GM23248 (cell line): Measurements from ENCODE around the gene FCHSD1. TPM values are rescaled to one million over a fixed set of nuclear protein-coding genes. Genes with fewer than 3 reads are reported as not detected.

ENCODE experiments used
- DNase-seq: peaks from one replicate; pipeline ENCODE4 v3.0.0-alpha.2; 2015
- H2AFZ ChIP-seq: fragments of 200-600 bp; sonication (generic); 2 replicates; pipeline ENCODE4 v1.6.1; 2016; ENCODE audit warnings: antibody characterized with exemption
- H3F3A ChIP-seq: fragments of 200-600 bp; sonication (generic); 2 replicates; pipeline ENCODE4 v1.6.1; 2016; ENCODE audit warnings: mild to moderate bottlenecking, antibody characterized with exemption, mixed run types; ENCODE audit not compliant: insufficient read depth
- H3K27ac ChIP-seq: fragments of 200-600 bp; sonication (generic); 2 replicates; pipeline ENCODE4 v1.5.1; 2016; ENCODE audit warnings: mild to moderate bottlenecking
- H3K27me3 ChIP-seq: fragments of 200-600 bp; sonication (generic); replicated peaks from 2 replicates; pipeline ENCODE4 v1.6.1; 2016; ENCODE audit warnings: mild to moderate bottlenecking; ENCODE audit not compliant: insufficient read depth
- H3K36me3 ChIP-seq: fragments of 200-600 bp; sonication (generic); 2 replicates; pipeline ENCODE4 v1.6.1; 2016; ENCODE audit warnings: low read depth, mild to moderate bottlenecking
- H3K4me1 ChIP-seq: fragments of 200-600 bp; sonication (generic); 2 replicates; pipeline ENCODE4 v1.6.1; 2016; ENCODE audit warnings: mild to moderate bottlenecking; ENCODE audit not compliant: insufficient read depth
- H3K4me2 ChIP-seq: fragments of 200-600 bp; sonication (generic); one replicate; pipeline ENCODE4 v1.6.1; 2016; ENCODE audit warnings: mild to moderate bottlenecking; ENCODE audit not compliant: unreplicated experiment
- H3K4me3 ChIP-seq: fragments of 200-600 bp; sonication (generic); 2 replicates; pipeline ENCODE4 v1.5.1; 2016; ENCODE audit warnings: mild to moderate bottlenecking
- H3K79me2 ChIP-seq: fragments of 200-600 bp; sonication (generic); 2 replicates; pipeline ENCODE4 v1.6.1; 2016; ENCODE audit warnings: mild to moderate bottlenecking; ENCODE audit not compliant: insufficient read depth
- H3K9ac ChIP-seq: fragments of 200-600 bp; sonication (generic); 2 replicates; pipeline ENCODE4 v1.6.1; 2016; ENCODE audit warnings: mild to moderate bottlenecking
- H3K9me2 ChIP-seq: fragments of 200-600 bp; sonication (generic); 2 replicates; pipeline ENCODE4 v1.6.1; 2016; ENCODE audit warnings: mixed run types, mild to moderate bottlenecking, moderate library complexity; ENCODE audit not compliant: insufficient read depth
- H3K9me3 ChIP-seq: fragments of 200-600 bp; sonication (generic); one replicate; pipeline ENCODE4 v1.6.1; 2017; ENCODE audit warnings: low read depth
- H4K20me1 ChIP-seq: fragments of 200-600 bp; sonication (generic); 2 replicates; pipeline ENCODE4 v1.6.0; 2016; ENCODE audit not compliant: insufficient read depth
- EZH2 ChIP-seq: fragments of 200-600 bp; sonication (generic); IDR thresholded peaks from 2 replicates; pipeline ENCODE4 v1.6.1; 2018; ENCODE audit warnings: antibody characterized with exemption, mild to moderate bottlenecking; ENCODE audit not compliant: insufficient read depth, poor library complexity, severe bottlenecking
- EZH2phosphoT487 ChIP-seq: fragments of 200-600 bp; sonication (generic); IDR thresholded peaks from 2 replicates; pipeline ENCODE4 v1.6.1; 2018; ENCODE audit warnings: antibody characterized with exemption, moderate library complexity, mild to moderate bottlenecking, low read depth; ENCODE audit not compliant: insufficient read depth
- WGBS, 2 experiments: methylation state at CpG; one replicate each; pipeline ENCODE4 v1.1.6; 2015 to 2017; ENCODE audit warnings: low lambda C conversion rate in 2 of 2, low coverage in 1 of 2; ENCODE audit errors: missing lambda C conversion rate in 2 of 2; 5-methylcytosine and 5-hydroxymethylcytosine counted together
- in situ Hi-C: fragments of 300-500 bp; cut with MboI; formaldehyde crosslinking; loops from 2 replicates; pipeline ENCODE4 v1.15.0; 2020
- polyA plus RNA-seq: library from polyadenylated mRNA; unstranded; fragments of >200 nt; fragmentation: Nextera tagmentation; extraction: Ambion mirVana; gene quantifications from 2 replicates; pipeline ENCODE4 v1.2.1, GENCODE V29; 2016
- total RNA-seq: library from RNA; depleted of rRNA; stranded (reverse); fragments of >200 nt; shearing (Covaris generic); gene quantifications from 2 replicates; pipeline ENCODE4 v1.2.3, GENCODE V29; 2014; rRNA removed

Gene FCHSD1
- 24.4 and 32.0 TPM in 2 replicates for total RNA-seq
- polyA plus RNA-seq = 21.8 and 23.8 TPM in 2 replicates

- TF ChIP-seq EZH2 (no peak), EZH2phosphoT487 (no peak)
- Histone ChIP-seq H3K9me3 (no peaks in the 10 kb centered on the region), H3K4me1 (peaks cover 12% of the 10 kb centered on the region), H3K27me3 (no peaks in the 10 kb centered on the region), H3K9ac (peak within 1 kb of the TSS; percentile 77), H3K79me2 (peaks cover 5% of the 10 kb centered on the region), H4K20me1 (no peaks in the 10 kb centered on the region), H3K4me3 (peak within 1 kb of the TSS; percentile 92), H3K4me2 (peak within 1 kb of the TSS; percentile 94), H3K9me2 (no peaks in the 10 kb centered on the region), H3F3A (peaks cover 8% of the 10 kb centered on the region; the same call in 1 of the 2 replicates), H2AFZ (peak within 1 kb of the TSS; percentile 85), H3K36me3 (no peaks in the 10 kb centered on the region; the same call in 1 of the 2 replicates), H3K27ac (no peak within 1 kb of the TSS)
- 4 to 8% methylated on average over 25 to 45 of the region's 50 CpGs for WGBS, 2 experiments
- in situ Hi-C loops = no loop called here
- DNase-seq = peak; percentile 90
Observed at GRCh38 chr5:141650851-141651727, at the start of gene FCHSD1. FCHSD1 (minus strand) TSS chr5:141651418; CDS start chr5:141651368, 50 bp downstream.

GRCh38 chr5:141697586-141697985, 46.4 kb upstream of the FCHSD1 start:
- H3K9me2 ChIP-seq = no peaks in the 10 kb centered on the region
- H3F3A ChIP-seq = peaks cover 8% of the 10 kb centered on the region; the same call in 1 of the 2 replicates
- H4K20me1 ChIP-seq = no peaks in the 10 kb centered on the region
- DNase-seq = no peak
- 80 to 93% methylated on average over 3 of the region's 3 CpGs for WGBS, 2 experiments
- no peak overlapping the region for H3K4me3 ChIP-seq
- H3K4me2 ChIP-seq = no peak overlapping the region
- peaks cover 46% of the 10 kb centered on the region for H3K27me3 ChIP-seq
- no peak overlapping the region for H3K27ac ChIP-seq
- no peaks in the 10 kb centered on the region for H3K9me3 ChIP-seq
- TF ChIP-seq EZH2 = no peak
- no peak for TF ChIP-seq EZH2phosphoT487
- H3K4me1 ChIP-seq = peaks cover 17% of the 10 kb centered on the region
- no peak overlapping the region for H3K9ac ChIP-seq
- no peaks in the 10 kb centered on the region for H3K79me2 ChIP-seq
- H2AFZ ChIP-seq = no peak overlapping the region
- no peaks in the 10 kb centered on the region for H3K36me3 ChIP-seq
- in situ Hi-C loops = loop anchor here (25.0 kb wide), 1 partner anchor 440 kb away; no protein-coding TSS in a partner anchor

- no peak overlapping the region for H3K27ac ChIP-seq
- no peaks in the 10 kb centered on the region for H3K36me3 ChIP-seq
- 49 to 55% methylated on average over 2 of the region's 2 CpGs for WGBS, 2 experiments
- no peak overlapping the region for H3K4me2 ChIP-seq
- no peak overlapping the region for H2AFZ ChIP-seq
- H3K4me3 ChIP-seq = no peak overlapping the region
- H3K9ac ChIP-seq = no peak overlapping the region
- H3K4me1 ChIP-seq = peaks cover 14% of the 10 kb centered on the region
- no peaks in the 10 kb centered on the region for H3K9me2 ChIP-seq
- in situ Hi-C loops = loop anchor here (25.0 kb wide), 1 partner anchor 441 kb away; no protein-coding TSS in a partner anchor
- no peaks in the 10 kb centered on the region for H3K9me3 ChIP-seq
- TF ChIP-seq EZH2phosphoT487 = no peak
- DNase-seq = no peak
- peaks cover 37% of the 10 kb centered on the region for H3K27me3 ChIP-seq
- no peaks in the 10 kb centered on the region for H3K79me2 ChIP-seq
- H4K20me1 ChIP-seq = no peaks in the 10 kb centered on the region
- peaks cover 8% of the 10 kb centered on the region; the same call in 1 of the 2 replicates for H3F3A ChIP-seq
Observed at GRCh38 chr5:141696431-141696830, 45.2 kb upstream of the FCHSD1 start.

- no peak overlapping the region for H3K4me3 ChIP-seq
- H4K20me1 ChIP-seq = no peaks in the 10 kb centered on the region
- H3K9me3 ChIP-seq = no peaks in the 10 kb centered on the region
- H3K27me3 ChIP-seq = peaks cover 30% of the 10 kb centered on the region
- H3K27ac ChIP-seq = no peak overlapping the region
- no peak overlapping the region for H3K9ac ChIP-seq
- TF ChIP-seq EZH2 (no peak), EZH2phosphoT487 (no peak)
- H3K9me2 ChIP-seq = no peaks in the 10 kb centered on the region
- H3K79me2 ChIP-seq = no peaks in the 10 kb centered on the region
- WGBS, 2 experiments = 16 to 18% methylated on average over 11 of the region's 11 CpGs
- peaks cover 8% of the 10 kb centered on the region; the same call in 1 of the 2 replicates for H3F3A ChIP-seq
- H2AFZ ChIP-seq = no peak overlapping the region
- DNase-seq = peak; percentile 50
- in situ Hi-C loops = loop anchor here (25.0 kb wide), 1 partner anchor 442 kb away; no protein-coding TSS in a partner anchor
- H3K36me3 ChIP-seq = no peaks in the 10 kb centered on the region
- peak overlapping the region; percentile 20 for H3K4me2 ChIP-seq
- H3K4me1 ChIP-seq = peaks cover 14% of the 10 kb centered on the region
Observed at GRCh38 chr5:141695627-141696215, 44.5 kb upstream of the FCHSD1 start.
